Measurements from ENCODE around the gene SORCS3. TPM values are rescaled to one million over a fixed set of nuclear protein-coding genes. Genes with fewer than 3 reads are reported as not detected.

The SORCS3 gene
- total and polyA plus RNA-seq, 10 of the 15 experiments (the other 5 are each of a cell fraction or from before 2014, with no cell fraction given) = 0.01 to 0.04 (median 0.02) TPM; not detected in 7

DNA sequence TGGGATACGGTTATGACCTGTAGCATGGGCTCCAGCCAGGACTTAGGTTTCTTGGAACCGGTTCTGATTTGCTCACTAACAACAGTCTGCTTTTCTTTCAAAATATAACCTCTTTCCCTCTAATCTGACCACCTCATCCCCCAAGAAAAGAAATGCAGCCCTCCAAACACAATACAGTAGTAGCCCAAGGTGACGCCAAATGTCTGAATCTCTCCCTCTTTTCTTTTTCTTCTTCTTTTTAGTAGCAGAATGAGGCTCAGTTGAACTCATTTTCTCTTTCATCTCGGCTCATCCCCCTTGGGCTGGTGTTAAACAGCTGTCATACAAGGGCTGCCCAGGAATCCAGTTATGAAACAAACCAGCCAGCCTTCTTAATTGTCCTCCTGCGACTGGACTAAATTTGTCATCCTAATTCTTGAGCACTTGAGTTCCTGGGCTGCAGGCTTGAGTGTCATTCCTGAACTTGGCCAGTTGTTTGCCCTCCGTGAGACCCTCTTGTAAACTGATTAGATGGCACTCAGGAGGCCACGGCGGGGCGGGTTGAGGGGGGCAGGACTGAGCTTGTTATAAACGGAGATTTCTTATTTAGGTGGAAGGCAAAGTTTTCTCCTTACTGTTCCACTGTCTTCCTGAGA lies 94.8 kb downstream of the SORCS3 start:
- no peaks in the 10 kb centered on the region for H3K79me2 ChIP-seq (ENCODE audit: control insufficient read depth, insufficient read depth, low read length)
- TF ChIP-seq EP300 (IDR thresholded peaks at IDR 0.05; ENCODE audit: borderline replicate concordance in 1 of 2, control insufficient read depth in 1 of 2, low read depth in 2 of 2, low read length in 2 of 2) (no peak), RFX5 (IDR thresholded peaks at IDR 0.05; ENCODE audit: low read depth, low read length) (no peak), SUPT20H (IDR thresholded peaks at IDR 0.05; ENCODE audit: borderline replicate concordance, control insufficient read depth, low read depth, low read length) (no peak)
- no peak overlapping the region for H3K4me3 ChIP-seq
- no peak overlapping the region for H3K27ac ChIP-seq (ENCODE audit: control insufficient read depth, insufficient read depth)
- H3K4me1 ChIP-seq (ENCODE audit: control insufficient read depth, insufficient read depth, low read length) = no peaks in the 10 kb centered on the region
- CTCF ChIA-PET = no interaction called here
- H3K9me3 ChIP-seq (replicated peaks; ENCODE audit: control insufficient read depth, insufficient read depth, low read length) = no peaks in the 10 kb centered on the region
- ATAC-seq (no peak), DNase-seq (ENCODE audit: low read depth, low spot score) (no peak), FAIRE-seq (no peak)
- H2AFZ ChIP-seq (ENCODE audit: control insufficient read depth, low read depth, low read length) = no peak overlapping the region
- POLR2A ChIA-PET = interaction anchor here (0.5 kb wide), 1 partner anchor 22 kb away, joined by 4 read pairs; no protein-coding TSS in a partner anchor
- no TSS peak for BruUV-seq (replicated peaks)
- no peak overlapping the region for H3K9ac ChIP-seq (ENCODE audit: control insufficient read depth, insufficient read depth, low read length)
- H4K20me1 ChIP-seq (ENCODE audit: control insufficient read depth, insufficient read depth) = no peaks in the 10 kb centered on the region
- H3K36me3 ChIP-seq (ENCODE audit: control insufficient read depth in 2 of 2, insufficient read depth in 2 of 2, low read length in 1 of 2) = no peaks in the 10 kb centered on the region
- intact Hi-C loops (cut with micrococcal nuclease; ENCODE audit: unreplicated experiment) = no loop called here
- RAD21 ChIA-PET (ENCODE audit: unreplicated experiment) = no interaction called here
- H3K4me2 ChIP-seq (ENCODE audit: control insufficient read depth, insufficient read depth) = no peak overlapping the region
- SMC1A ChIA-PET (ENCODE audit: uncharacterized antibody, unreplicated experiment) = no interaction called here
- in situ Hi-C loops (cut with MboI) = no loop called here
- 56% methylated on average over 10 of the region's 10 CpGs for WGBS (ENCODE audit: insufficient coverage, insufficient replicate concordance, low lambda C conversion rate, missing lambda C conversion rate)
- no peaks in the 10 kb centered on the region; a peak in 1 of 4 replicates for H3K27me3 ChIP-seq (replicated peaks in 1 of 2; ENCODE audit: control insufficient read depth in 2 of 2, insufficient read depth in 2 of 2, low read length in 1 of 2)

DNA sequence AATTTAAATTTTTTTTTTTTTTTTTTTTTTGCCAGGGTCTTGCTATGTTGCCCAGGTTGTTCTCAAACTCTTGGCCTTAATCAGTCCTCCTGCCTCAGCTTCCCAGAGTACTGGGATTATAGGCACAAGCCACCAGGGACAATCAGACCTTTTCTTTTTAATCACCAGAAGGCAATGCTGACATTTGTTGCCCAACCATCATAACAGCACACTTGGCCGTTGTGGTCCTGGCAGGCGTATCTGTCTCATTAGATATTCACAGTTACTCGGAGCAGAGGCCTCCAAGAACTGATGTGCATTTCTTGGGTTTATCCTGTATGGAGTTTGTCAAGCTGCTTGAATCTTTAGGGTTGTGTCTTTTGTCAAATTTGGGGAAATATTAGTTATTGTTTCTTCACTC lies 100.0 kb downstream of the SORCS3 start:
- WGBS (ENCODE audit: insufficient coverage, insufficient replicate concordance, low lambda C conversion rate, missing lambda C conversion rate) = 61% methylated on average over 3 of the region's 3 CpGs
- no TSS peak for BruUV-seq (replicated peaks)
- no peak for FAIRE-seq
- TF ChIP-seq SRF (IDR thresholded peaks at IDR 0.05; ENCODE audit: low read depth in 2 of 2, low read length in 2 of 2) (no peak), ASH2L (IDR thresholded peaks at IDR 0.05; ENCODE audit: borderline replicate concordance, low read depth) (no peak)
- no peak overlapping the region for H3K9ac ChIP-seq (ENCODE audit: control insufficient read depth, insufficient read depth, low read length)
- in situ Hi-C loops (cut with MboI) (no loop called here), intact Hi-C loops (cut with micrococcal nuclease; ENCODE audit: unreplicated experiment) (no loop called here)
- no peaks in the 10 kb centered on the region for H3K27me3 ChIP-seq (replicated peaks in 1 of 2; ENCODE audit: control insufficient read depth in 2 of 2, insufficient read depth in 2 of 2, low read length in 1 of 2)
- ChIA-PET CTCF (interaction anchor here (0.5 kb wide), 1 partner anchor 142 kb away, joined by 3 read pairs; no protein-coding TSS in a partner anchor), POLR2A (no interaction called here), SMC1A (ENCODE audit: uncharacterized antibody, unreplicated experiment) (interaction anchor here (0.6 kb wide), 1 partner anchor 949 kb away, joined by 3 read pairs; no protein-coding TSS in a partner anchor), RAD21 (ENCODE audit: unreplicated experiment) (no interaction called here)
- no peak overlapping the region for H3K27ac ChIP-seq (ENCODE audit: control insufficient read depth, insufficient read depth)
- no peaks in the 10 kb centered on the region for H4K20me1 ChIP-seq (ENCODE audit: control insufficient read depth, insufficient read depth)
- no peaks in the 10 kb centered on the region for H3K9me3 ChIP-seq (replicated peaks; ENCODE audit: control insufficient read depth, insufficient read depth, low read length)
- H3K79me2 ChIP-seq (ENCODE audit: control insufficient read depth, insufficient read depth, low read length) = no peaks in the 10 kb centered on the region
- H3K4me2 ChIP-seq (ENCODE audit: control insufficient read depth, insufficient read depth) = no peak overlapping the region
- H2AFZ ChIP-seq (ENCODE audit: control insufficient read depth, low read depth, low read length) = no peak overlapping the region
- no peak overlapping the region for H3K4me3 ChIP-seq
- no peak for ATAC-seq
- H3K36me3 ChIP-seq (ENCODE audit: control insufficient read depth in 2 of 2, insufficient read depth in 2 of 2, low read length in 1 of 2) = no peaks in the 10 kb centered on the region
- H3K4me1 ChIP-seq (ENCODE audit: control insufficient read depth, insufficient read depth, low read length) = no peaks in the 10 kb centered on the region
- DNase-seq (ENCODE audit: low read depth, low spot score) = no peak

Measured in GM12878 (cell line).